HUDEP-2 (cell line): ENCODE results near the gene LSM14B.
A peak's percentile ranks its signal among the peaks of the same experiment; 100 is the strongest.

Experiments used
- DNase-seq, 76 experiments: peaks; one replicate each; lab custom pipeline; 2025; ENCODE audit not compliant: unreplicated experiment in 76 of 76; lab: John Stamatoyannopoulos, UW

The LSM14B gene

DNA sequence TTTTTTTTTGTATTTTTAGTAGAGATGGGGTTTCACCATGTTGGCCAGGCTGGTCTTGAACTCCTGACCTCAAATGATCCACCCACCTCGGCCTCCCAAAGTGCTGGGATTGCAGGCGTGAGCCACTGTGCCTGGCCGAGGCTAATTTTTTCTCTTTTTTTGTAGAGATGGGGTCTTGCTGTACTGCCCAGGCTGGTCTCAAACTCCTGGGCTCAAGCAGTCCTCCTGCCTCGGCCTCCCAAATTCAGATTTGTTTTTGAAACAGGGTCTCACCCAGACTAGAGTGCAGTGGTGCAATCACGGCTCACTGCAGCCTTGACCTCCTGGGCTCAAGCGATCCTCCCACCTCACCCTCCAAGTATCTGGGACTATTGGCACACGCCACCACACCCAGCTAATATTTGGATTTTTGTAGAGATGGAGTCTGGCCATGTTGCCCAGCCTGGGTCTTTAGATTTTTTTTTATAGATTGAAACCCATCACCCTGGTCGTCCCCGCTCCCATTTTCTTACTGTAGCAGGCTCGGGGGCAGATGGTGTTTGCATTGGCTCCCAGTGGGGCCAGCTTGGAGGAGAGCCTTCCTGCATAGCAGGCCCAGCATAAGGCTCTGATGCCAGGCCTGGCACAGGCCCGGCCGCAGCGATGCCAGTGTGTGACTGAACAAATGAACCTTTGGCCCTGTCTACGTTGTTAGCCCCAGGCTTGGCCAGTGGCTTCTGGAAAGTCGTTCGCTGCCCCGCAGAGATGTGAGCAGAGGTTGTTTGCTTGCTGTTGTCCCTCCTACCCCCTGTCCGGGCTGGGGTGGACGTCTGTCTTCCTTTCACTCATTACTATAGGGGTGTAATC, 56.3 kb downstream of the LSM14B start:
- no peak for DNase-seq

DNA sequence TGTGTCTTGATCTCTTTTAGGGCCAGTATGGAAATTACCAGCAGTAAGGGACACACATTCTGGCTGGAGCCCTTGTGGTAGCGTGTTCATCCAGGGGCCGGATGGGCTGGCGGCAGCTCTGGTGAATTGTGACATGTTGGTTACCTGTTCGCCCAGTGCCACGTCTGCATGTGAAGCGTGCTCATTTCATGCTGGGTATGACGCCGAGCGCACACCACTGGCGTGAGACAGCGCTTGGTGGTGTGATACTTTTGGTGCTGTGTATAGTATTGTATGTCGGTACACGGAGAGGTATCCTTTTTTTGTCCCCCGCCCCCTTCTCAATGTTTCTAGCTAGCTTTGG, 56.9 kb downstream of the LSM14B start:
- no peak for DNase-seq

GRCh38 chr20:62181808-62182207, 59.5 kb downstream of the LSM14B start:
- DNase-seq: no peak

GRCh38 chr20:62182469-62183425, 60.5 kb downstream of the LSM14B start, which contains the start of gene MTG2:
Gene MTG2 (plus strand): TSS chr20:62183028. CDS start chr20:62193421, 10,393 bp downstream.
- DNase-seq: peak in 74 of 76 experiments; percentile 47 to 98 (median 88)

DNA sequence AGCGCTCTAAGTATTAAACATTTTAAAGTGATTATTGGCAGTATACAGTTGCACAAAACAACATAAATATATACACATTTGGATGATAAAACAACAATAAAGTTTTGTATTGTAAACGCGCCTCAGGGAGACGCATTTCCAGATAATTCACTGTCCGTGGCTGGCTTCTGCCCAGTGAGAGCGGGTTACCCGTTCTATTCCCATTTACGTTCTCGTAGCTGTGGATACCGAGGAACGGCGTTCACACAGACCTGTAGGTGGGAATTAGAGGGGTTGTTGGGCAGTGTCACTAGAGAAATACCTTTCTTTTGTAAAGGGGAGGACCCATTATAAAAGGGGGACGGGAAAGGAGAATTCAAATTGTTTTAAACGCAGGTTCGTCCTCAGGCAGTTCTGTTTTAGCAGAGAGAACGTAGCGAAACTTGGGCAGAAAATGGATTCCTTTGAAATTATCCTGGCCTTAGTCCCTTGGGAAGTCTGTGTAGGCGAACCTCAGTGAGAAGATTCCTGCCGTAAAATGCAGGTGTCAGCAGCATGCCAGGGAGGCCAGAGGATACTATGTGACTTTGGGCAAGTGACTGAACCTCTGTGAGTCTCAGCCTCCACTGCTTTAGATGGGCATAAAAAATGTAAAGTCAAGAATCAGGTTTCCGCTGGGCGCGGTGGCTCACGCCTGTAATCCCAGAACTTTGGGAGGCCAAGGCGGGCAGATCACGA, 61.3 kb downstream of the LSM14B start:
- peak in 2 of 76 experiments; percentile 3 to 19 for DNase-seq
